T-helper 1 cell treated with Interleukin-12 subunit alpha and Interleukin-12 subunit beta and Interleukin-4 antibody, amounts not matched to agents 30 ng/mL and 1 ng/mL, for 36 hours (primary cell): ENCODE data around the gene TRAF1. TPM values are rescaled to one million over a fixed set of nuclear protein-coding genes. Genes with fewer than 3 reads are reported as not detected.

Source experiments
- intact Hi-C: fragments of 100-400 bp; cut with micrococcal nuclease; formaldehyde crosslinking; loops from one replicate; pipeline ENCODE4 v1.15.1; 2024
- total RNA-seq: library from RNA; stranded (reverse); gene quantifications from 2 replicates; pipeline ENCODE4 v1.2.3, GENCODE V29; 2022

The TRAF1 gene
- total RNA-seq, 1 donor from 2014 or later = 97.7 TPM

DNA sequence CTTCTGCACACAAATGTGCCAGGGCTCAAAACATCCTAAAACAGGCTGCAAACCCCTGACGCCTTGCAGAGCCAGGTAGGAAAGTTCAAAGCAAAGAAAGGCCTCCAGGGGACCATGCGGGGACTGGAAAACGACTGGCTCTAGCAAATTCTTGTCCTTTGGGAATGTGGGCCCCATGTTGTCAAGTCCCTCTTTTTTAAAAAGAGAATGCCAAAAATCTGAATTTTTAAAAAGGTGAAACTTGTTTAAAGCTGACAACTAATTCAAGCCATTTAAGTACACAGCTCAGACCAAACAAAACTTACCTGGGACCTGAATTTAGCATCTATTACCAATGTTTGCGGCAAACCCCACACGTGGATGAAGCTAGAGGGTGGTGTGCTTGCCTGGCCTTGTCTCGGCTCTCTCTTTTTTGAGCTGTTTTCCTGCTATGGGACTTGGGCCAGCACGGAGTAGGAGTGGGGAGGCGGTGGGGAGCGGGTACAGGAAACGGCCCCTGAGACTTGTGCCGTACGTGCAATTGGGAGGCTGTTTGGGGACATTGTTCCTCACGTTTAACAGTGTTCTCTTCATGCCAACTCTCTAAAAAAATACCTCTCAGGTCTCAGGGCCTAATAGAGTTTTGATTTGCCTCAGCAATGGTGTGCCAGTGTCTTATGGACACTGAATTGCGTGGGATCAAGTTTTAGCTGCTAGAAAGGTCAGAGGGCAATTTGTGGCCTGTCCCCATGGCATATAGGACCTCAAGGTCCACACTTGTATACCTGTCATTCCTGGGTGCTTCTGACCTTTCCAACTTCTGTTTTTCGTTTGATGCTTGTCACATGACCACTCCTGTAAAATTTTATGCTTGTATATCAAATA, 34.5 kb downstream of the TRAF1 start:
- intact Hi-C loops = loop anchor here (1.0 kb wide), 9 partner anchors 12 to 99 kb away; partner anchors contain the start of genes FBXW2, PSMD5 and TRAF1

- intact Hi-C loops = loop anchor here (1.0 kb wide), 1 partner anchor 40 kb away; no protein-coding TSS in a partner anchor
Measured at GRCh38 chr9:120891245-120891883, 35.2 kb downstream of the TRAF1 start.

DNA sequence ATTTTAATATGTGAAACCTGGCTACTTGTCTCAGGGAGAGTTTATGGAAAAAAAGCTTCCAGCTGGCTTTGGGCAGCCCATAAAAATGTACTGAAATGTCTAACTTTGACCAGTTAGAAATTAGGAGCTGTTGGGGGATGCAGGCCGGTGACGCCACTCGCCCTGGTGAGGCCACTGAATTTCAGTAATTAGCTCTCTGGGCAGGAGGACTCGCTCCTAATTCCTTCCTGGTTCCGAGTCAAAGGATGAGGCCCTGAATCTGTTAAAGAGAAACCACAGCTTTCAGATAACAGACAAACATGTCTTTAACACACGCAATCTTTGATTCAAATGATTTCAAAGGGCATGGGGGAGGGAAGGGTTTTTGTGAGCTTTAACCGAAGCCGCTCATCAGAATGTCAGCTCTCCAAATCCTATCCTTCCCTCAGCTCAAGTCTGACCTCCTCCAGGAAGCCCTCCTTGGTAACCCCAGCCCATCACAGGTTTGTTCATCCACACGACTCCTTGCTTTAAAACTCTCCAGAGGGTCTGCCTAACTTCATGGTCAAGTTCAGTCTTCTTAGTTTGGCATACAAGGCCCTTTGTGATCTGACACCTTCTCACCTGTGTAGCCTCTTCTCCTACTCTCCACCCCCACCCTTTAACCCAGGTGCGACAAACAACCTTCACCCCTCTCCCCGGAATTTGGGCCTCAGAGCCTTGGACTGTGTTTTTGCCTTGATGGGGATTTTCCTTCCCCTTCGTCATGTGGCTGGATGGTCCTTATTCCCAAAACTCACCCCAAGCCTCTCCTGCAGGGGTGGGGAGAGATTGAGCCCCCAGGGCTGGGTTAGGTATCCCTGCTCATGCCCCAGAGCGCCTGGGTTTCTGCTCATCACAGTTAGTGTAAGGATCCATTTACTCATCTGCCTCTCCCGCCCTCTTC, 36.0 kb downstream of the TRAF1 start:
- intact Hi-C loops = loop anchor here (1.0 kb wide), 1 partner anchor 41 kb away; no protein-coding TSS in a partner anchor

GRCh38 chr9:120889606-120890271, 36.9 kb downstream of the TRAF1 start:
- intact Hi-C loops = no loop called here

DNA sequence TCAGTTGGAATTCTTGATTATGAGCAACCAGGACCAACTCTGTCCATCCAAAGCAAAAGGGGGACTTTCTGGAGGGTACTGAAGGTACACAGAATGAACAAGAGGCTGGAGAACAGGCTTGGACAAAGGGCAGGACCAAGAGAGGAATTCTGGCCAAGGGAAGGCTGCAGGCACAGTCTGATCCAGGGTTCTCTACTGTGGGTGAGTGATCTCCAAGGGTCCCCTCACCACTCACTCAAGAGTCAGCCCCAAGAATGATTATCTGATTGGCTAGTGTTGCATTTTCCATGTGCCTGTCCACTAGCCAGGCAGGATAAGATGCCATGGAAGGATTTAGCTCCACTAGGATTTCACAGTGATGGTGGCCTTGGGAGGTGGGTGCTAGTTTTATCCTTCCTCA, 38.0 kb downstream of the TRAF1 start:
- intact Hi-C loops = no loop called here

GRCh38 chr9:120886490-120886967, 40.1 kb downstream of the TRAF1 start:
- intact Hi-C loops = no loop called here

GRCh38 chr9:120885958-120886357, 40.6 kb downstream of the TRAF1 start:
- intact Hi-C loops = no loop called here

GRCh38 chr9:120885457-120885856, 41.1 kb downstream of the TRAF1 start:
- intact Hi-C loops = no loop called here

DNA sequence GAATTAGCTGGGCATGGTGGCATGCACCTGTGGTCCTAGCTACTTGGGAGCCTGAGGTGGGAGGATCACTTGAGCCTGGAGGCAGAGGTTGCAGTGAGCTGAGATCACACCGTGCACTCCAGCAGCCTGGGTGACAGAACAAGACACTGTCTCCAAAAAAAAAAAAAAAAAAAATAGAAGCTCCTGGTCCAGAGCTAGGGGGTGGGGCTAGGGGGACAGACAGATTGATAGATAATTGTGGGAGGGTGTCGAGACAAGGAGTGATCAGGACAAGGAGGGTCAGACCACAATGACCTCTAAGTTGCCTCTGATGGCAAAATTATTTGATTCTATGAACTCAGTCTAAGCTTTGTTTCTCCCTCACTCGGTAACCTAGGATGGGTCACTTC, 43.0 kb downstream of the TRAF1 start:
- intact Hi-C loops = no loop called here

- intact Hi-C loops = no loop called here
Measured at GRCh38 chr9:120882935-120883607, 43.5 kb downstream of the TRAF1 start.

GRCh38 chr9:120879446-120879845, 47.1 kb downstream of the TRAF1 start:
- intact Hi-C loops = no loop called here

DNA sequence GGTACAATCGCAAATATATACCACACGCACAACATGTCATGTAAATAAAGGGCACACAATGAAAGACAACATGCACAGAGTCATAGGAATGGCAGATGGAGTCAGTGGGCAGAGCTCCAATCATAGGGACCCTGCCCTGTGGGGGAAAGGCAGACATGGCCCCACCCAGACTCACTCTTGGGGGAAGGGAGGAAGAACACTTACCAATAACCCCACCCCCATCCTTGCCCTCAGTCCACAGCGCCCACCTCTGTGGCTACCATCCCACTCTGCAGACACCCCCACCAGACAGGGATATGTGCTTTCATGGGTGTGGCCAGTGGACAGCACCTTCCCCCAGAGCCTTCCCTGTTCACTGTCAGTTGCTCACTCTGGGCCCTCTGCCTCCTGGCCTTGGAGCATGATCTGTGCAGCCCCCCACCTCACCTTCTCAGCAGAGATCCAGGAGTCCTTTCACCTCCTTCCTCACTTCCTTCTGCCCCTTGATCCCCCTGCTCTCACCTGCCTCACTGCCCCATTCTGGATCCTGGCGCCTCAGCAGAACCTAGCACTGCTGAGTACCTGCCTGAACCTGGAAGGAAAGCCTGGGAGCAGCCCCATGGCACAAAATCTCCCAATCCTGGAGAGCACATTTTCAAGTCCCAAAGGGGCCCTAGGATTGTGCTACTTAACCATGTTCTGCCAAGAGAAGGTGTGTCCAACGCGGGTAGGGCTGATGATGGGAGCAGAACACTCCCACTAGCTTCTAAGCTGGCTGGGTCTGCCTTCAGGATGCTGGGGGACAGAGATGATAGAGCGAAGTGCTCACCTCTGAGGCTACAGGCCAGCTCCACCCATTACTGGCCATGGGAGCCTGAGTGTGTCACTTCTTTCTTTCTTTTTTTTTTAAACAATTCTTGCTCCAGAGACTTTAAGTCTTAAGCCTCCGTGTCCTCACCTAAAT, 48.1 kb downstream of the TRAF1 start:
- intact Hi-C loops = no loop called here

GRCh38 chr9:120877276-120878034, 49.1 kb downstream of the TRAF1 start:
- intact Hi-C loops = loop anchor here (1.0 to 2.0 kb wide), 2 partner anchors 34 to 323 kb away; partner anchors contain the start of gene RAB14

GRCh38 chr9:120876842-120877240, 49.8 kb downstream of the TRAF1 start, which contains the start of gene PHF19:
TSS of gene PHF19 (minus strand) at chr9:120877188. CDS start at chr9:120874741, 2,447 bp downstream.
- intact Hi-C loops = loop anchor here (1.0 to 2.0 kb wide), 7 partner anchors 9 to 324 kb away; partner anchors contain the start of genes RAB14 and TRAF1

DNA sequence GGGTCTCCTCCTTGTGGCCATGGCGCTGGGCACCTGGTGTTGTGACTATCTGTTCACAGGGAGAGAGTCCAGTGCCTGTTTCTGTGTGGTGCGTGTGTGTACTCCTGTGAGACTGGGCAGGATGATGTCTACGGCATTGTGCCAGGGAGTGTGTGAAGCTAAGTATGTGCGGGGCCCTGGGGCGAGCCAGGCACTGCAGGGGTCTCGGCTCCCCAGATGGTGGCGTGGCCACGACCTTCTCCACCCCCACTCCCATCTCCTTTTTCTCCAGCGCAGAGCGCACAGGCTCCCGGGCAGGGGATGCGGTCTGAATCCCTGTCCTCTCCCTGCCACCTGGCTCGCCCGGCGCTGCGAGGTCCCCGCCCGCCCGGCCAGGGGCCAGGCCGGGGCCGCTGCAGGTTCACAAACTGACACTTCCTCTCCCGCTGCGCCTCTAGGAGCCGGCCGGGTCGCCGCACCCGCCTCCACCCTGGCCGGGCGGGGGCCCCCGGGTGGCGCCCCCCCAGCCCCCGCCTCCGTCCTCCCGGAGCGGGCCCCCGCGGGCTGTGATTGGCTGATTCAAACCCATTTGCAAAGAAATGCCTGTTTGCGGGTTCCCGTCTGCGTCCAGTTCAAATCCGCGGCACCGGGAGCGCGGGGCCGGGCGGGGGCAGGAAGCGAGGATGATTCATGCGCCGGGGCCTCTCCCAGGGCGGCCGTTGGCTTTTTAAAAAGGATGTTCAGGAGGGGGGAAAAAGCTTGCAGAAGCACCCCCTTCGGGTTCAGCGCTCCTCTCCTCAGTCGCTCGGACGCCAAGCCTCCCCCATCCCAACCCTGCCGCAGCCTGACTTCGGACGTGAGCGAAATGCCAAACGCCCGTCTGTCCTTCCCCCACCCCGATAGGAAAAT, 50.4 kb downstream of the TRAF1 start:
- intact Hi-C loops = loop anchor here (1.0 to 2.0 kb wide), 6 partner anchors 8 to 325 kb away; partner anchors contain the start of genes RAB14 and TRAF1

DNA sequence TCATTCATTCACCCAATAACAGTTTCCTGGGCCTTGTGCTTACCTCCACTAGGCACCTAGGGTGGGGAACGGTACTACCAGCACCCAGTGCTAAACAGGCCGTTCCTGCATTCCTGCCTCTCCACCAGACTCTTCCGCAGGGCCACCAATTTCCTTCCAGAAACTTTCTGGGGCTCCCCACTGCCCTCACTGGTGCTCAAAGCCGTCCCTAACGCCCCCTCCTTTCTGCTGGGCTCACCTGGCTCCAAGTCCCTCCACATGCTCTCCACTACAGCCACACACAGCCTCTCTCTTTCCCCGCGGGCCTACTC, 51.0 kb downstream of the TRAF1 start:
- intact Hi-C loops = no loop called here

DNA sequence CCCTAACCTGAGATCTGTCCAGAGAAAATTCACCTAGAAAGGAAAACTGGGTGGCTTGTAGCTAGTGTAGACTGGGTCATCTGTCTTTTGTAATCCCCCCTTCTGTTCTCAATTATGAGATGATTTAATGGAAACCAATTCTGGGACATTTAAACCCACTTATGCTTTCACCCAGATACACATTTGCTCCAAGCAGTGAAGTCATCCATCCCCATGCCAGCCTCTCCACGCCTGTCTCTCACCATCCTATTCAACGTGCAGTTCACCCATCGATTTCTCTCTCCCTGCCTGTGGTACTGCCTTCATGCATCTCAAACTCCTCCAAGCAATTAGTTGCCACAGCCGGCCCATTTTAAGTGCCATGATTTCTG, 51.4 kb downstream of the TRAF1 start:
- intact Hi-C loops = no loop called here
